ENCODE data around the gene CFAP54.

Gene CFAP54

GRCh38 chr12:96770219-96771102 is 281.1 kb downstream of the CFAP54 start:
- DNase-seq (ENCODE audit: low read depth), result no peak
- TF ChIP-seq, protein P1, sequence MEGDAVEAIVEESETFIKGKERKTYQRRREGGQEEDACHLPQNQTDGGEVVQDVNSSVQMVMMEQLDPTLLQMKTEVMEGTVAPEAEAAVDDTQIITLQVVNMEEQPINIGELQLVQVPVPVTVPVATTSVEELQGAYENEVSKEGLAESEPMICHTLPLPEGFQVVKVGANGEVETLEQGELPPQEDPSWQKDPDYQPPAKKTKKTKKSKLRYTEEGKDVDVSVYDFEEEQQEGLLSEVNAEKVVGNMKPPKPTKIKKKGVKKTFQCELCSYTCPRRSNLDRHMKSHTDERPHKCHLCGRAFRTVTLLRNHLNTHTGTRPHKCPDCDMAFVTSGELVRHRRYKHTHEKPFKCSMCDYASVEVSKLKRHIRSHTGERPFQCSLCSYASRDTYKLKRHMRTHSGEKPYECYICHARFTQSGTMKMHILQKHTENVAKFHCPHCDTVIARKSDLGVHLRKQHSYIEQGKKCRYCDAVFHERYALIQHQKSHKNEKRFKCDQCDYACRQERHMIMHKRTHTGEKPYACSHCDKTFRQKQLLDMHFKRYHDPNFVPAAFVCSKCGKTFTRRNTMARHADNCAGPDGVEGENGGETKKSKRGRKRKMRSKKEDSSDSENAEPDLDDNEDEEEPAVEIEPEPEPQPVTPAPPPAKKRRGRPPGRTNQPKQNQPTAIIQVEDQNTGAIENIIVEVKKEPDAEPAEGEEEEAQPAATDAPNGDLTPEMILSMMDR (conservative IDR thresholded peaks at IDR 0.05; ENCODE audit: control insufficient read depth, insufficient read depth, low read depth, low read length), result no peak
- H3K4me3 ChIP-seq (ENCODE audit: control insufficient read depth, low read depth, low read length), result no peak overlapping the region

- no peak for DNase-seq (ENCODE audit: low read depth)
- no peak overlapping the region for H3K4me3 ChIP-seq (ENCODE audit: control insufficient read depth, low read depth, low read length)
- TF ChIP-seq, protein P1 (conservative IDR thresholded peaks at IDR 0.05; ENCODE audit: control insufficient read depth, insufficient read depth, low read depth, low read length), result no peak
Observed at GRCh38 chr12:96773031-96773430, 283.7 kb downstream of the CFAP54 start.

DNA sequence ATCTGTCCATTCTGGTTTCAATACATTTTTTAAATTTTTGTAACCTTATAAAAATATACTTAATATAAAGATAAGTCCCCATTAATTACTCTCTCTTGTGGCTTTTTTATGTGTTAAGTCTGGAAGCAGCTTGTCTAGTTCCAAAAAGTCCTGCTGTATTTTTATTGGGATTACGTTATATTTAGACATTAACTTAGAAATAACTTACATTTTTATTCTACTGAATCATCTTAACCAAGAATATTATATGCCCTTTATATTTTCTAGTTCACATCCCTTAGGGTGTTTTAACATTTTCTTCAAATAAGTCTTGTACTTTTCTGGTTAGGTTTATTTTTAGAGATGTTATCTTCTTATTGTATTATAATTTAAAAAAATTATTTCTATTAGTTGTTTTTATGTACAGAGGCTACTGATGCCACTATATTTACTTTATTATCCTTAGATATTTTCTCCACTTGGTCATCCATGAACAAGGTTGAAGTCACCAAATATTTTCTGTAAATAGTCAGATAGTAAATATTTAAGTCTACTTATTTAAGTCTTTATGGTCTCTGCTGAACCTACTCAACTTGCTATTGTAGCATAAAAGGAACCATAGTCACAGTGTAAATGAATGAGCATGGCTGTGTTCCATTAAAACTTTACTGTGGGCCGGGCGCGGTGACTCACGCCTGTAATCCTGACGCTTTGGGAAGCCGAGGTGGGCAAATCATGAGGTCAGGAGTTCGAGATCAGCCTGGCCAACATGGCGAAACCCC is 285.3 kb downstream of the CFAP54 start:
- TF ChIP-seq, protein P1 (conservative IDR thresholded peaks at IDR 0.05; ENCODE audit: control insufficient read depth, insufficient read depth, low read depth, low read length), result no peak
- no peak for DNase-seq (ENCODE audit: low read depth)
- H3K4me3 ChIP-seq (ENCODE audit: control insufficient read depth, low read depth, low read length), result no peak overlapping the region

DNA sequence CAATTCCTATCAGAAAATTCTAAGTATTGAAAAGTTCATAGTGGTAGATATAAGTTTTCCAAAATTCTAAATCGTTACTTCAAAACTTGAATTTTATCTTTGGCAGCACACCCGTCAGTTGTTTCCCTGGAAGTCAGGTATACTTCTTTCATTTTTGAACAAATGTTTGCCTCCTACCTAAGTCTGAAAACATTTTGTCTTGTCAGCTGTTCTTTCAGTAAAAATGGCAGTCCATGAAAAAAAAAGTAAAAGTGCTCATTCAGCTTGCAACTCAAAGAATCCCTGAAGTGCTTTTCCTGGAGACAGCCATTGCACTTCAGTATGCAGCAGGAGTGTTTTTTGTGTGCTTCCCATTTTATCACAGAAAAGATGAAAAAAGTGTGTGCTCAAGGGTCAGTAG is 287.5 kb downstream of the CFAP54 start:
- no peak overlapping the region for H3K4me3 ChIP-seq (ENCODE audit: control insufficient read depth, low read depth, low read length)
- TF ChIP-seq, protein P1 (conservative IDR thresholded peaks at IDR 0.05; ENCODE audit: control insufficient read depth, insufficient read depth, low read depth, low read length), result no peak
- no peak for DNase-seq (ENCODE audit: low read depth)

DNA sequence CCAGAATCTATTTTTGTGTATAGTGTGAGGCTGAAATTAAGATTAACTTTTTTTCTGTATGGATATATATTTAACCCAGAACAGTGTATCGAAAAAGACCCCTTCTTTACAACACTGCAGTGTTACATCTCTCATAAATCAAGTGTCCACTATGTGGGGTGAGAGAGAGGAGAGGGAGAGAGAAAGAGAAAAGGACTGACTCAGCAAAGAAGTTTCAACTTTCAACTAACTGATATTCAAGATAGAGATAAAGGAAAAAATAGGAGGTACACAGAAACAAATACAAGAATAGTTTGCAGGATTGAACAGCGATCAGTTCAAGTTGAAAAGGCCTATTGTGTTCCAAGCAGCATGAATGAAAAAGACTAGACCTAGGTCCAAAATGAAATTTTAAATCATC is 291.0 kb downstream of the CFAP54 start:
- no peak overlapping the region for H3K4me3 ChIP-seq (ENCODE audit: control insufficient read depth, low read depth, low read length)

DNA sequence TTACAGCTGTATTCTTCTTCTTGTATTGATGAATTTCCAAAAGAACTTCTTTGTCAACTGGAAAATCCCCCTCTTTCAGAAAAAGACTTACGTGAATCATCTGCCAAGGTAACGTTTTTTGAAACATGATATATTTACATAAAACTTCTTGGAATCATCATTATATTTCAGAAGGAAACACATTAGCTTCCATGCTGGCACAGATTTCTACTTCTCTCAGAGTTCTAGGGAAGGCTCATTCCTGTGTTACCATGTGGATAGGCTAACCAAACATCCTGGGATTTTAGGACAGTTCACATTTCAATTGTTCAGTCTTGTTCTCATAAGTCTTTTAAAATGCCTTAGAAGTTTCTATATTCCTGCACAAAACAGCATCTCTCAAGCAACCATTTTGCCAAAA is 297.4 kb downstream of the CFAP54 start:
- H3K4me3 ChIP-seq (ENCODE audit: control insufficient read depth, low read depth, low read length), result no peak overlapping the region
- TF ChIP-seq, protein P1 (conservative IDR thresholded peaks at IDR 0.05; ENCODE audit: control insufficient read depth, insufficient read depth, low read depth, low read length), result no peak
- no peak for DNase-seq (ENCODE audit: low read depth)

More for the DNA sequence above, 291.0 kb downstream of the CFAP54 start:
- TF ChIP-seq, protein P1 (conservative IDR thresholded peaks at IDR 0.05; ENCODE audit: control insufficient read depth, insufficient read depth, low read depth, low read length), result no peak
- no peak for DNase-seq (ENCODE audit: low read depth)

Measured in fibroblast of mammary gland (primary cell).